HG03095 (cell line): ENCODE data around the gene COA4.
A peak's percentile ranks its signal among the peaks of the same experiment; 100 is the strongest.
"Not testable (repeated sequence)": the region's sequence is repeated elsewhere in the genome, so short reads cannot be mapped to it uniquely, and the experiment has no call there.

ENCODE experiments used
- ATAC-seq: cut with Tn5 transposase; IDR thresholded peaks from one replicate; pipeline ENCODE4 v1.9.1; 2021; ENCODE audit warnings: moderate library complexity; ENCODE audit not compliant: unreplicated experiment

COA4 gene

GRCh38 chr11:73876424-73877310 is at the start of gene COA4, which contains the start of gene PAAF1:
Gene COA4 (minus strand): TSS chr11:73876846. CDS start chr11:73873378, 3,468 bp downstream.
Gene PAAF1 (plus strand): TSS chr11:73876999. CDS start chr11:73877022, 23 bp downstream.
- ATAC-seq, result peak; percentile 96

GRCh38 chr11:73921180-73921579 is 44.5 kb upstream of the COA4 start:
- ATAC-seq, result no peak

- ATAC-seq, result no peak
Measured at GRCh38 chr11:73916435-73916834, 39.8 kb upstream of the COA4 start.

GRCh38 chr11:73914284-73914683 is 37.6 kb upstream of the COA4 start:
- ATAC-seq, result no peak

- no peak for ATAC-seq
Measured at GRCh38 chr11:73913472-73913871, 36.8 kb upstream of the COA4 start.

GRCh38 chr11:73912026-73912425 is 35.4 kb upstream of the COA4 start:
- no peak for ATAC-seq

- no peak for ATAC-seq
Measured at GRCh38 chr11:73907191-73907590, 30.5 kb upstream of the COA4 start.

GRCh38 chr11:73902303-73902702 is 25.7 kb upstream of the COA4 start:
- no peak for ATAC-seq

GRCh38 chr11:73894725-73895335 is 18.2 kb upstream of the COA4 start:
- ATAC-seq, result no peak

- no peak for ATAC-seq
Measured at GRCh38 chr11:73893041-73893440, 16.4 kb upstream of the COA4 start.

- no peak for ATAC-seq
Measured at GRCh38 chr11:73889536-73889935, 12.9 kb upstream of the COA4 start.

- ATAC-seq, result no peak
Measured at GRCh38 chr11:73889019-73889418, 12.4 kb upstream of the COA4 start.

GRCh38 chr11:73888244-73888643 is 11.6 kb upstream of the COA4 start:
- ATAC-seq, result no peak

- ATAC-seq, result no peak
Measured at GRCh38 chr11:73883856-73884255, 7.2 kb upstream of the COA4 start.

GRCh38 chr11:73880449-73880848 is 3.8 kb upstream of the COA4 start:
- ATAC-seq, result not testable (repeated sequence)

GRCh38 chr11:73878771-73879170 is 2.1 kb upstream of the COA4 start:
- ATAC-seq, result no peak

GRCh38 chr11:73875840-73876239 is 806 bp downstream of the COA4 start:
- ATAC-seq, result no peak

GRCh38 chr11:73875380-73875779 is 1.3 kb downstream of the COA4 start:
- ATAC-seq, result no peak

GRCh38 chr11:73872749-73873357 is 3.8 kb downstream of the COA4 start:
- no peak for ATAC-seq

- no peak for ATAC-seq
Measured at GRCh38 chr11:73870261-73870660, 6.4 kb downstream of the COA4 start.

- ATAC-seq, result no peak
Measured at GRCh38 chr11:73869332-73869949, 7.2 kb downstream of the COA4 start.
